Mucosa of descending colon (tissue), 3 donors: ENCODE measurements around the gene LRRN4. TPM values are rescaled to one million over a fixed set of nuclear protein-coding genes. Genes with fewer than 3 reads are reported as not detected.

Experiments
- ATAC-seq: fragments of 200-7000 bp; cut with Tn5 transposase; one replicate; pipeline ENCODE4 v1.9.1; 2020; ENCODE audit warnings: mild to moderate bottlenecking, moderate library complexity
- DNase-seq, 3 donors: peaks; one replicate each; pipeline ENCODE4 v3.0.0-alpha.2; 2020
- H3K36me3 ChIP-seq: fragments of 200-600 bp; one replicate; pipeline ENCODE4 v1.8.0; 2021; ENCODE audit warnings: low read depth, mild to moderate bottlenecking
- H3K4me1 ChIP-seq: fragments of 200-600 bp; one replicate; pipeline ENCODE4 v1.8.0; 2021; ENCODE audit warnings: low read depth, mild to moderate bottlenecking
- H3K4me3 ChIP-seq: fragments of 200-600 bp; one replicate; pipeline ENCODE4 v1.8.0; 2021; ENCODE audit warnings: mild to moderate bottlenecking
- H3K9me3 ChIP-seq: fragments of 200-600 bp; one replicate; pipeline ENCODE4 v1.8.0; 2021; ENCODE audit warnings: mild to moderate bottlenecking
- CTCF ChIP-seq: fragments of 200-600 bp; IDR thresholded peaks from one replicate; pipeline ENCODE4 v1.8.0; 2022; ENCODE audit warnings: antibody characterized with exemption, mild to moderate bottlenecking
- intact Hi-C, 2 donors: fragments of 100-400 bp; cut with DNase I in 1 of 2; cut with micrococcal nuclease in 1 of 2; formaldehyde crosslinking; loops; one replicate each; pipeline versions ENCODE4 v1.11.0 to v1.11.1; 2022; cut with DNase I, micrococcal nuclease
- long read RNA-seq, 2 donors: library from polyadenylated mRNA; unstranded; transcript quantifications; one replicate each; pipeline ENCODE4 v2.0.0, GENCODE V29; 2019 to 2021
- total RNA-seq, 3 donors: library from RNA; stranded (reverse); fragmentation: NEBNext Ultra II Directional in 2 of 3; extraction: Animal tissue kit (Norgen Biotek cat#: 25700) in 2 of 3; gene quantifications; one replicate each; pipeline versions ENCODE4 v1.2.1 to v1.2.4, GENCODE V29; 2021 to 2023
- donor health status: DM: no; HTN: no; CAD: no; lungs with moderate emphysema.
- donor health status: DM: no; HTN: no; CAD: no.
- donor health status: DM: no; HTN: yes; CAD: no.

Gene LRRN4
- not detected for total RNA-seq
- long read RNA-seq, donor 1, result 0 reads
- long read RNA-seq, donor 2, result 0 reads

GRCh38 chr20:6053776-6054688 is at the start of gene LRRN4:
Gene LRRN4, minus strand, starts transcription at chr20:6054060. Its CDS starts 1,261 bp downstream, at chr20:6052799.
- H3K36me3 ChIP-seq, result no peaks in the 10 kb centered on the region
- TF ChIP-seq CTCF, result no peak
- intact Hi-C loops, result no loop called here
- H3K4me3 ChIP-seq, result no peak within 1 kb of the TSS
- H3K4me1 ChIP-seq, result peaks cover 2% of the 10 kb centered on the region
- DNase-seq (no peak), ATAC-seq (no peak)
- no peaks in the 10 kb centered on the region for H3K9me3 ChIP-seq

DNA sequence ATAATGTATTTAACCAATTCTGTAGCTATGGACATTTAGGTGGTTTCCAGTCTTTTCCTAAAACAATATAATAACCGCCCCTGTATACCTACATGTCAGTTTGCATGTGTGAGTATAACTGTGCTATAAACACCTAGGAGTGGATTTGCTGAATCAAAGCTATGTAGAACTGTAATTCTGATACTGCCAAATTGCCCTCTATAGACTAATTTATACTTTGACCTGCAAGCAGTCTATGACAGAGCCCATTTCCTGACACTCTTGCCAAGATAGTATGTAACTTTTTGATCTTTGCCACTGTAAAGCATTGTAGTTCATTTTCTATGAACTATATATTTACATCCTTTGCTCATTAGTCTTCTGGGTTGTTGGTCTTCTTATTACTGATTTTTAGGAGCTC is 49.4 kb upstream of the LRRN4 start:
- intact Hi-C loops, result no loop called here
- TF ChIP-seq CTCF, result no peak
- H3K4me3 ChIP-seq, result no peak overlapping the region
- DNase-seq (peak in 1 of 3 donors; percentile 40), ATAC-seq (peak; percentile 98)
- no peaks in the 10 kb centered on the region for H3K36me3 ChIP-seq
- H3K4me1 ChIP-seq, result peaks cover 9% of the 10 kb centered on the region
- H3K9me3 ChIP-seq, result no peaks in the 10 kb centered on the region

DNA sequence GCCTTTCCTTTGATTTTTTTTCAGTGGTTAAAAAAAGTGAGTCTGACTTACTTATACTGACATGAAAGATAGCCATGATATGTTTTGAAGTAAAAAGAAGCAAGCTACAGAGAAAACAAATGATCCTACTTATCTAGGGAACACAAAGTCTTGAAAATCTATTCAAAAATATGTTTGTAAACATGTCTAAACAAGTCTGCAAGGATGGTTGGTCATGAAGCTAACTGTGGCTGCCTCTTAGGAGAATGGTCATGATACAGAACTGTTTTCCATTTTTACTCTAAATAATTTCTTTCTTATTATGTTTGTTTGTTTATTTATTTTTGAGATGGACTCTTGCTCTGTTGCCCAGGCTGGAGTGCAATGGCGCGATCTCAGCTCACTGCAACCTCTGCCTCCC is 47.5 kb upstream of the LRRN4 start:
- intact Hi-C loops, result no loop called here
- H3K9me3 ChIP-seq, result no peaks in the 10 kb centered on the region
- H3K4me1 ChIP-seq, result peaks cover 10% of the 10 kb centered on the region
- ATAC-seq (no peak), DNase-seq (no peak)
- no peaks in the 10 kb centered on the region for H3K36me3 ChIP-seq
- H3K4me3 ChIP-seq, result no peak overlapping the region
- no peak for TF ChIP-seq CTCF

DNA sequence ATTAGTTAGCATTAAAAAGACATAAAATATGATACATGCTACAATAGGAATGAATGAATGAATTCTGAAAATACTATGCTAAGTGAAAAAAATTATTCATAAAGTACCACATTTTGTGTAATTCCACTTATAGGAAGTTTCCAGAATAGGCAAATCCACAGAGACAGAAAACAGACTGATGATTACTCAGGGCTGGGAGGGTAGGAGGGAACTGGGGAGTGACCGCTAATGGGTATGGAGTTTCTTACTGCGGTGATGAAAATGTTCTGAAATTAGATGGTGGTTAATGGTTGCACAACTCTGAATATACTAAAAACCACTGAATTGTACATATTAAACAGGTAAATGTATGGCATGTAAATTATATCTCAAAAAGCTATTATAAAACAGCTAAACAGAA is 46.4 kb upstream of the LRRN4 start:
- intact Hi-C loops, result no loop called here
- ATAC-seq (no peak), DNase-seq (no peak)
- H3K4me3 ChIP-seq, result no peak overlapping the region
- no peaks in the 10 kb centered on the region for H3K36me3 ChIP-seq
- H3K9me3 ChIP-seq, result no peaks in the 10 kb centered on the region
- H3K4me1 ChIP-seq, result peaks cover 14% of the 10 kb centered on the region
- TF ChIP-seq CTCF, result no peak

- peaks cover 17% of the 10 kb centered on the region for H3K4me1 ChIP-seq
- ATAC-seq (no peak), DNase-seq (no peak)
- no peaks in the 10 kb centered on the region for H3K9me3 ChIP-seq
- no peak for TF ChIP-seq CTCF
- intact Hi-C loops, result no loop called here
- no peaks in the 10 kb centered on the region for H3K36me3 ChIP-seq
- no peak overlapping the region for H3K4me3 ChIP-seq
These were observed 46.0 kb upstream of the LRRN4 start for GRCh38 chr20:6099819-6100218.
